Measurements from ENCODE around the gene CCDC40.

The CCDC40 gene

DNA sequence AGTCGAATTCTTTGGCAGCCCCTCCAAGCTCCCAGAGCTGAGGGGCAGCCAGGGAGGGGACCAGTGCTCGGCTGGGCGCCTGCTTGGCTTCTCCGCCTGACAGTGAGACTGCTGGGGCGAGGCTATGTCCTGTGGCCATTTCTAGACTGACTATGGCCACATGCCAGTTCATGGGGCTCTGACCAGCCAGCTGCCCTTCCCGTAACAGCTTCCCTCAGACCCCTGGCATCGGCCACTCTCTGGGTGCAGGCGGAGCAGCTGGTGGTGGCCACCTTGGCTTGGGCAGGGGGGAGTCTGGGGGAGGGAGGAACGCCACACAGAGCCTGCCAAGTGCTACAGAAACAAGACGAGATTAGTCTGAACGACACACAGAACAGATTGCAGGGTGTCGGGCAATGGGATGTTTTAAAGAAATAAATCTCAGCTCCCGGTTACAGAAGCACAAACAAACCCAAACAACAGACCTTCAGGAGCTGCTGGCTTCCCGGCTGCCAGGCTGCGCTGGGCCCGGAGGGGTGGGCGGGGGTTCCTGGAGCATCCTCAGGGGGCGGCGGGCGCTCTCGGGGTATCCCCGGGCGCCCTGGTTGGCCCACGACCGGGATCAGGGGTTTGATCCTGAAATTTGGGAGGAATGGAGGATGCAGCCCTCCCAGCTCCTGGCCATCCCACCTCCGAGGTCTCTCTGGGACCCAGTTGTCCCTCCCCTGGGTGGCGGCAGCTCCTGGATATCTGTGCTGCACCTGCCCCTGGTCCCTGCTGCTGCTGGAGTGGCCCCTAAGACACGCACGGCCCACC is 35.3 kb upstream of the CCDC40 start:
- no peak for DNase-seq

DNA sequence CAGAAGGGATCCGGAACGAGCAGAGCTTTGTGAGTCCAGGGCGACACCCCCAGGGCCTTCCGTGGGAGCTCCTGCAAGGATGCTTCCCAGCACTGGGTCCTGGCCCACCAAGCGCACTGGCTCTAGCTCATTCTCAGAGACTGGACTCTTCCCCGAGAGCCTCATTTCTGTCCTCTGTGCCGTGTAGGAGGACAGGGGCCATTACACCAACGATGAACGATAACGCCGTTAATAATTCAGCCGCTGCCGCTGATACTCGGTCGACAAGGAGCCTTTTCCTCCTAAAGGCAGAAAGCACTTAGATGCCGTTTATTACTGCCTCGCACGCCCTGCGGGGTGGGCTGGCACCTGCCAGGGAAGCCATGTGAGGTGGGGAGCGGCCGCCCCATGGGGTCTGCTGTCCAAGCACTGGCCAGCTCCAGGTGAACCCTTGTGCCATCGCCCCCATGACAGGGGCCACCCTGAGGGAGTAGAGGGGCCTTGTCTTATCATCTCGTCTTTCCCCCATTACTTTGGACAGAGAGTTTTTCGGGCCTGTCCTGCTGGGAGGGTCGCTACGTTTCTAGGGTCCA is 34.3 kb upstream of the CCDC40 start:
- DNase-seq, result no peak

DNA sequence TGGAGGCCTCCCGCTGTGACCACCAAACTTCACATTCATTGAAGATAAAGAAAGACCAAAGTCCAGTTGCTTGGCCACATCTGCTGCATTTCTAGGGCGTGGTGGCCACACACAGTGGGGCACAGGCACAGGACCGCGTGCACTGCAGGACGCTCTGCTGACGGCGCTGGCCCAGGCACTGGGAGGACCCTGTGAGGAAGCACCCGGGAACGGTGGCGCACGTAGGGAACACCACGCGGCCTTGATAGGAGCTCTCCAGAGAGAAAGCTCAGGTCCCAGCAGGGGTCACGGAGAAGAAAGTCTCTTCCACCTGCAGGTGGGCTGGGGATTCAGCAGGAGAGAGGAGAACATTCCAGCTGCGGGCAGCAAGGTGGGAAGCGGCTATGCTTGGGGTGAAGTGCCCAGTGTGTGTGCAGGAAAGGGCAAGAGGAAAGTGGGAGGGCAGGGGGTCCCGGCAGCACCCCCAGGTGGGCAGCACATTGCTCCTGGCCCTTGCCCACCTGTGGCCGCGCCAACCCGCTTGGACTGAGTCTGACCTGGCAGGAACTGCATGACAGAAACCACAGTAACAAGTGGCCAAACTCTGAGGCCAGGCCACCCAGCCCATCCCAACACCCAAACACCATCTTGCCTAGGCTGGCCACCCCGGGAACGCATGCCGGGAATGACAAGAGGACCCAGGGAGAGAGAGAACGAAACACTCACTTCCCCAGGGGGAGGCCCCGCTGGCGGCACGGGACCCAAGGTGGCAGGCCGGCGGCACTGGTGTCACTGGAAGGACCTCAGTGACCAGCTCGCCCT is 33.6 kb upstream of the CCDC40 start:
- DNase-seq, result no peak

DNA sequence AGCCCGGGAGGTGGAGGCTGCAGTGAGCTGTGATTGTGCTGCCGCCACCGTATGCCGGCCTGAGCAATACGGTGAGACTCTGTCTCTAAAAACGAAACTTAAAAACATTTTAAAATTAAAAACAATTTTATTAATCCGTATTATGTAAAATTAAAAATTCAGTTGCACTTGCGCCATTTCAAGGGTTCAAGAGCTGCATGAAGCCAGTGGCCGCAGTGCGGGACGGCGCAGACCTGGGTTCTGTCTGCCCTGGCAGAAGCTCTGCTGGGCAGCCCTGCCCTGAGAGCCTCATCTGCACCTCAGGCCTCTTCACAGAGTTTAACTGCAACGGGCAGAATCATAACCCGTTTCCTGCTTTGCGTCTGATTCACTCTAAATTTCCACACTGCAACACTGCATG is 32.5 kb upstream of the CCDC40 start:
- no peak for DNase-seq

DNA sequence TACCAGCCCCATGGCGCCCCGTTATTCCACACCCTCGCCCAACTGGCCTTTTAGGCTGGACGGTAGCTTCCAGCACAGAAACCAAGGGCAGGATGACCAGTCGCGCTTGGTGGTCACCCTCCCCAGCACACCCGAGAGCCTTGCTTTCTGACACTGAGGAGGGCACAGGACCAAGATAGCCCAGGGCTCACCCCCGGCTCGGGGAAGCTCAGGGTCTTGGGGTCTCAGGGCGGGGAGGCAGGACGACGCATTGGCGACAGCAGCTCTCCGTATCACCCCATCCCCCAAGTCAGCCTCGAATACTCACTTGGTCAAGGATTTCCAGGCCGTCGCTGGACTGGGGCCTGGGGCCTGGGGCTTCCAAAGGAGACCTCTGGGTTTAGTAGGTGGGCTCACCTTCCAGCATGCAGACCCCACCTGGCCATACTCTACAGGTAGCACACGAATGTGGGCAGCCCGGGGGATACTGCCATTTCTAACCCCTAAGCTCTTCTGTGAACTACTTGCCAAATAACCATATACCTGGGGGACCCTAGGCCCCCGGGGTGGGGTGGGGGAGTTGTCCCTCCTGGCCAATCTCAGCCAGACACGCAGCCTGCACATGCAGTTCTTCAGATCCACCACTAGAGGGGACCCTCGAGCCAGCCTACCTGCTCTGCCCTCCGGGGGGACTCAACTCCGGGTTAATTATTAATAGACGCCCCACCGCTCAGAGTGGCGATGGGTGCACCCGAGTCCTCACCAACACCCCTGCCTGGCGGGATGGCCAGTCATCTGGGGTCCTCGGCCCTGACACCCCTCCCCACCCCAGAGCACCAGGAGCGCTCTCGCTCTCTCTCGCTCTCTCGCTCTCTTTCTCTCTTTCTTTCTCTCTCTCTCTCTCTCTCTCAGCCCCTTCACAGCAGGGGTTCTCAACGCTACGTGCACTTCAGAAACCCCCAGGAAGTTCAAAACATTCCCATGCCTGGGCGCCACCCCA is 30.8 kb upstream of the CCDC40 start:
- DNase-seq, result no peak

DNA sequence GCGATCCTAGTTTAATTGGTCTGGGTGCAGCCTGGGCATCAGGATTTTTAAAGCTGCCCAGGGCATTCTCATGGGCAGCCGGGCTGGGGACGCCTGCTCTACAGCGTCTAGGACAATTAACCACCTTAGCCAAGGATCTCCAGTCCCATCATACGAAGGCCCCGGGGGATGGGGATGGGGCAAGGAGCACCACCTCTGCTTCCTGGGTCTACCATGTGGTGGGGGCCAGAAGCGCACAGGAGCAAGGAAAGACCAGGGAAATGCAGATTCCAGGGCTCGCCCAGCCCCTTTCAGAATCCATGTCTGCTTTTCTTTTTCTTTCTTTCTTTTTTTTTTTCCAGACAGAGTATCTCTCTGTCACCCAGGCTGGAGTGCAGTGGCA is 30.1 kb upstream of the CCDC40 start:
- no peak for DNase-seq

DNA sequence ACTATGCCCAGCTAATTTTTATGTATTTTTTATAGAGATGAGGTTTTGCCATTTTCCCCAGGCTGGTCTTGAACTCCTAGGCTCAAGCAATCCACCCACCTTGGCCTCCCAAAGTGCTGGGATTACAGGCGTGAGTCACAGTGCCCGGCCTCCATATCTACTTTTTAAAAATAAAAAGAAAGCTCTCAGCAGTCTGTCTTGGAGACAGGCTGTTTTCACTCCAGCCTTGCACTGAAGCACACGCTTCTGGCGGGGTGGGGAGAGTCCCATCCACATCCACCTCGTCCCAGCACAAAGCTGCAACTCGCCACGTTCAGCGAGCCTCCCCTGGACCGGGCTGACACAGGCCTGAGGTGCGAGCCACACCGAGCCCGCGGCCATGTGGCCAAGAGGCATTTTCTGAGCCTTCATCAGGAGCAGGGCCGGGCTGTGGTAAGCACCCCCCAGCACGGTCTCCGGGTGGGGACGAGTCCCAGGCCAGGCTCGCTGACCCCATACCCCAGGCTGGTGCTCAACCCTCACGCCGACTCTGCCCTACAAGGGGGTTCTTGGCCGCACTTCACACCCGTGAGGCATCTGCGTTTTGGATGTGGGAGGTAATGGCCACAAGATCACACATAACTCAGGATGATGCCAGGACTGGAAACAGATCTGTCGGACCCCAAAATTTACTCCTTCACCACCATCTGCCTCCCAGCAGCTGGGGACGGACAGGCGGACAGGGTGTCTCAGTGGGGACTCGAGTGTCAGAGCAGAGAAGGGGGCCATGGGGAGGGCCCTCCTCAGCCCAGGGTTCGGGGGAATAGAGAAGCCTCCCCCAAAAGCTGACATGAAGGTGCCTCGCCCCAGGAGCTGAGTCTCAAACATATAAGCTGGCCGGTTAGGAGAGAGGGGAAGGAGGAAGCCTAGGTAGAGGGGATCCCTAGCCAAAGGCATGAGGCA is 29.4 kb upstream of the CCDC40 start:
- DNase-seq, result no peak

DNA sequence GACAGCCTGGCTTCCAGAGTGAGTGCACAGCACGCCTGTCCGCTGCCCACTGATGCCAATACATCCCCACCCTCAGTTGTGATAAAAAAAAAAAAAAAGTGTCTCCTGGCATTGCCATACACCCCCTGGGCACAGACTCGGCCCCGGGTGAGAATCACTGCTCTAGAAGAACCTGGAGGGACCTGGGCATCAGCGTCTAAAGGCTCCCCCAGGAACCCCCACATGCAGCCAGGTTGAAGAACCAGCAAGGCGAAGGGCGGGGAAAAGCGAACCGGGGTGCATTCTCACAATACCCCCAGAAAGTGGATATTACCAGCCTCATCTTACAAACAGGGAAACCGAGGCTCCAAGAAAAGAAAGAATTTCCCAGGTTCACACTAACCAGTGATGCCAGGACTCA is 28.5 kb upstream of the CCDC40 start:
- DNase-seq, result no peak

DNA sequence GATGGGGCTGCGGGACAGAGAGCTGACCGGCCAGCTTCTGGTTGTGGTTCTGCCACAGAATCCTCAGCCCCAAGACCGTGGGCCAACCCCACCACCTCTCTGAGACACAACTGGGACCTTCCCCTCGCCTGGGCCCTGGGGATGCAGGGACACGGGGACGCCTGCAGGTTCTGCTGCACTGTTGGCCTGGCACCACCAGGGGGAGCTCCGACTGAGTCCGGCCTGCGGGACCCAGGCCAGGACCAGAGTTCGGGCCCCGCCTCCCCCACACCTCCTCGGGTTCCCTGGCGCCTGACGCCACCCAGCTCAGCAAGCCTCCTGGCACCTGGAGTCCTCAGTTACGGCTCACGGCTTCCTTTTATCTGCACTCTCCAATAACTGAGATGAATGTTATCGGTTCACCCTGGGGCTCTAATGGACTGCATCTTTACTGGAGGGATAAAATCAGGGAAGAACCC is 28.0 kb upstream of the CCDC40 start:
- DNase-seq, result peak; percentile 84

DNA sequence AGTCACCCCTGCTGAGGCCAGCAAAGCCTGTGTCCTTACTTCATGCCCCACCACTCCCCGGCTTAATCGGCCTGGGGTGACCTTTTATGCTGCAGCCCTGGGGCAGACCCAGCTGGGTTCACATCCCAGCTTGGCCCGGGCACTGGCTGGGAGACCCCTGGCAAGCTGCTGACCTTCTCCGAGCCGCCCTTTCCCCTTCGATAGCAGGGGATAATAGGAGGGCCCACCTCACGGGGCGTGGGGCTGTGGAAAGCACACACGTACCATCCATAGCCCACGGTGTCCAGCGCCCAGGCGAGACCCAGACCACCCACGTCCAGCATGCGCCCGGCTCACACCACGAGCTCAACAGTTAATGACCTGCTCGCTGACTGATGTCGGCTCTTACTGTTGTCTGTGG is 27.6 kb upstream of the CCDC40 start:
- DNase-seq, result no peak

DNA sequence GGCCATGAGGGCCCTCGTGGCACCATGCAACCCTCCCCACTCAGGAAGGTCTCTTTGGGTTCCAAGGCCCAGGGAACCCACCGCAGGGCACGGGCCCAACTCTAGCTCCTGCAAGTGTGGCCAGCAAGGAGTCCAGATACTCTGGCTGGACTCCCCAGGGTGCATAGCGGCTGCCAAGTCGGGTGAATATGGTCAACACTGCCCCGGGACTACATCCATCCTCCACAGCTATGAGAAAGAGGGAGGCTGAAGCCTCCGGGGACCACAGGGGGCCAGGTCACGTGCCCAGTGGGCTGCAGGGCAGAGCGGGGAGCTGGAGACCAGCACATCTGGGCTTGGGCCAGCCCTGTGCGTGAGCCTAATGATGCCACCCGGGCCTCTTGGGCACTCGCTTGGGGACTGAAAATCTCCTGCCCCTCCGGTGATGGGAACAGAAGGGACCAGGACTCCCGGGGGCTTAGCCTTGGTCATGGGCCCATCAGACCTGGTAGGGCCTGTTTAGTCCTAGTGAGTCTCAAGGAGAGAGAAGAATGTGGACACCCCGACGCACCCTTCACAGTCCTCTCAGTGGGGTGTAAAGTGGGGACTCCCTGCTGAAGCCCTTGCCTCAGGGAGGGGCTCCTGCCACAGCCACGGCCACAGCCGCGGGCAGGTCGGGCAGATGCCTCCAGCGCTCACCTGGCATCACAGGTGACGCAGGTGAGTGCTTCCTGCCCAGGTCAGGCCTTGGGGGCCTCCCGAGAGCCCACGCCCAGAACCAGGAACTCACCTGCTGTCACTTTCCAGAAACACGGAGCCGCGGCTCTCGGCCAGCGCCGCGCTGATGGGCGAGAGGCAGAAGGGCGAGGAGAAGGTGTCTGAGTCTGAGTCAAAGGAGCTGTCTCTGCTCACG is 26.8 kb upstream of the CCDC40 start:
- DNase-seq, result no peak

DNA sequence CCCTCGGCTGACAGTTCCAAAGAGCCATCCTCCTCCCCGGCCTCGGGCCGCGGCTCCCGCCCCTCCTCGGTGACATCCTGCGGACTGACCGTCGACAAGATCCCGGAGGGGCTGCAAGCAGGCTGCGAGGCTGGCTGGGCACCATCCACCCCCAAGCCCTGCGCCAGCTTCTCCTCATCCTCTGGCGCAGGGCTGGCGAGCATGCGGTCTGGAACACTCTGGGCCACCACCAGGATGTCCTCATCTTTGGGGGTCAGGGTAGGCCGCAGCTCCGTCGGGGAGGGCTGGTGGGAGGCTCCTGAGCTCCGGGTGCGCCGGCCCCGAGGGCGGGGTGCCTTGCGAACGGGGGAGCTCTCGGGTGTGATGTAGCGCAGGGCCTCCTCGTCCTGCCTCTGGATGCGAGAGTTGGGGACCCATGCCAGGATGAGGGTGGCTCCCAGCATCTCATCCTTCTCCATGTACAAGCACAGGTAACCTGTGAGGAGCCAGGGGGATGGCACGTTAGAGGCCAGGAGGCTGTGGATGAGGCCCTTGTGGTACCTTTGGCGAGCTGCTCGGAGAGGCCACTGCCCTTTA is 26.1 kb upstream of the CCDC40 start:
- DNase-seq, result no peak

DNA sequence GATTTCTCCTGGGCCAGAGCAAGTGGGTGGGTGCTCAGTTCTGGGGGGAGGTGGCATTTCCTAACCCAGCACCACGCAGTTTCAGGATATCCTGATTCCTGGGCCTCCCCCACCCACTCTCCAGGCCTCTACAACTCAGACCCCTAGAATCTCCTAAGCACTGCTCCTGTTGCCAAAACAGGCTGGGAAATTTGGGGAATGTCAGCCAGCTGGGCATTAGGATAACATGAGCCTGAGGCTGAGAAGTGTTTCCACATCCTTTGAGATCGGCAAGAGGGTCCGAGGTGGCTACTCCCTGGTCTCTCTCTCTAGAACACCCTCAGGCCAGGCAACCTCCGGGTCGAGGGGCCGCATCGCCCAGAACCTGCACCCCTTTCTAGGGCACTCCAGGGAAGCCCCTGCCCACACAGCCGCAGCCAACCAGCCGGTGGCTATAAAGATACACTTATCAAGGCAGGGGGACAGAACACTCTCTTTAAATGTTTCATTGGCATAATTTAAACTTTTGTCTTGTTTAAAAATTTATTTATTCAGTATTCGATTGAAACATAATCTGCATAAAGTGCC is 24.4 kb upstream of the CCDC40 start:
- DNase-seq, result no peak

DNA sequence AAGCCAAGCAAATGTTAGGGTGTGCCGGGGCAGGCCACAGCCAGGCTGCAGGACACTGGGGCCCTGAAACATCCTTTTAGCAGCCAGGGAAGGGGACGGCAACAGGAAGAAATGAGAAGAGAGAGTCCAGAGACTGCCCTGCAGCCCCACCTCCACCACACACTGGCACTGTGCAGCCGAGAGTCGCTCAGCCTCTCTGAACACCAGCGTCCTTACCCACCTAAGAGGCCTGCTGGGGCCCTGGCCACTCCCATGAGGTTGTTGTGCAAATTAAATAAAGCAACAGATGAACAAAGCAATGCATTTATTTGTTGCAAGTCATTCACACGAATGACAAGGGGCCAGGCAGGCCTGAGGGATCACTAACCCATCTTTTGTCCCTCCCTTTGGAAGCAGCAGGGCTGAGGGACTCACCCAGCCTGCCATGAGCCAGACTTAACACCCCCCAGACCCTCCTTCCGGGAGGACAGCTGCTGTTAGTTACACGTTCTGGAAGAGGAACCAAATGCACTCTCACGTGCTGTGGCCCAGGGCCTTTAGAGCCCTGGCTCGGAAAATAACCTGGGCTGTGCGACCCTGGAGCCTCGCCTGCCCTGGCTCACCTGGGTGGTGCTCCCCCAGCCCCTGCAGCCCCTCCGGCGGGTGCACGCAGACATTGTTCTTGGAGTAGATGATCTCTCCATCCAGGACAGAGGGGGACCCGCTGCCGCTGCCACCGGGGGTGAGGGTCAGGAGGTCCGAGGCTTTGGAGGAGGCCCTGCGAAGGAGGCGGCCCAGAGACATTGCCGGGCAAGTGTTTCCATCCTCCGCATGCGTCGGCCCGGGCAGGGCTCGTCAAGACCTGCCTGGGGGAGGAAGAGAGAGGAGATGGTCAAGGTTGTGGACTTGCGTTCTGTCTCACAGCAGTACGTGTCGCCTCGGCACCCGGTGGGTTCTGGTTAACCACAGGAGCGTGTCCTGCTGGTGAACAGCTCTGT is 23.4 kb upstream of the CCDC40 start:
- DNase-seq, result no peak

DNA sequence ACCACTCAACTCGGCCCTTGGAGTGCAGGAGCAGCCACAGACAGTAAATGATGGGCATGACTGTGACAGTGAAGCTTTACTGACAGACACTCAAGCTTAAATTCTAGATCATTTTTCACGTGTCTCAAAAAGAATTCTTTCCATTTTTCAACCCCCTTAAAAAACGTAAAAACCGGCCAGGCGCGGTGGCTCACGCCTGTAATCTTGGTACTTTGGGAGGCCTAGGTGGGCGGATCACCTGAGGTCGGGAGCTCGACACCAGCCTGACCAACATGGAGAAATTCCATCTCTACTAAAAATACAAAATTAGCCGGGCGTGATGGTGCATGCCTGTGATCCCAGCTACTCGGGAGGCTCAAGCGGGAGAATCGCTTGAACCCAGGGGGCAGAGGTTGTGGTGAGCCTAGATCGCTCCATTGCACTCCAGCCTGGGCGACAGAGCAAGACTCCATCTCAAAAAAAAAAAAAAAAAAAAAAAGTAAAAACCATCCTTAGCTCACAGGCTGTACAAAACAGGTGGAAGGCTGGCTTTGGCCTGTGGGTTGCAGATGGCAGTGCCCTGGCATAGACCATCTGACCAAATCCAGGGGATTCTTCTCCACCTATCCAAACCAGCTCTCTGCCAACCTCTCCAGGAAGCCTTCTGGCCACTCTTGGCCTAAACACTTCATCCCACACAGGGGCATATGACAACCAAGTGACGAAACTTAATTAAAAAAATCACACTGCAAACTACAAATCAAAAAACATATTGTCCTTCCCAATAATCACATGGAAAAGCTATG is 19.0 kb upstream of the CCDC40 start:
- no peak for DNase-seq

DNA sequence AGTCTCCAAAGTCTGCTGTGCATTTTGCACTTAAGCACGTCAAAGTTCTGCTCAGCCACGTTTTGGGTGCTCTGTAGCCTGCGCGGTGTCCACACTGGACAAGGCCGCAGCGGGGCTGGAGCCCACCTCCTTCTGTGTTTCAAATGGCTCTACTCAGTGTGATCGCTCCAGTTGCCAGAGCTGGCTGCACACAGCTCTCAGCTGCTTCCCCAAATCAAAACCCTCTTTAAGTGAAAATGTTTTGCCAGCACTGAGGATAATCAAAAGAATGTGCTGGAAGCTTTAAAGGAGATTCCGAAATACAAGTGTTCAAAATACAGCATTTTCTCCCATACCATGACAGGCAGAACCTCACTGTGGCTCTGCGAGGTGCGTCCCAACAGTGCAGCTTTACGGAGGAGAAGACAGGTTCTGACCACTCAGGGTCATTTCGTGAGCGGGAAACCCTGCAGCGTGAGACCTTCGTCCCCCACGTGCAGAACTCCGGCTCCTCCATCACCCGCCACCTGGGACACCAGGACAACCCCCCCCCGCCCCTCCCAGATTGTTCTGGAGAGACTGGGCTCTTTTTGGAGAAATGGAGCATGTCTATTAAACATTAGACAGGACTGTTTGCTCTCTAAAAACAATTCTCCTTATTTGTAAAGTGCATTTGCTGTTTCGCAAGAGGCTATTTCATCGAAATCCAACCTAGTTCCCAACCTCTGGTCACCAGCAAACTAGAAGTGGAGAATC is 17.4 kb upstream of the CCDC40 start:
- no peak for DNase-seq

DNA sequence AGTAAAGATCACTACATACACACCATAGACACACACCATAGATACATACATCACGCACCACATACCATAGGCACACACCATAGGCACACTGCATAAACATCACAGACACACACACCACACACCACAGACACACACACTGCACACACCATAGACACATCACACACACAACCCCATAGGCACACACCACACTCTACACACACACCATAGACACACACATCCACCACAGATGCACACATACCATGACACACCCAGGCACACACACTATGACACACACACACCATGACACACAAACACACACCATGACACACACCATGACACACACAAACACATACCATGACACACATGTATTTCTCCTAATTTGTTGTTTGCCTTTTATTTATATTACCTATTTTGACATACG is 14.8 kb upstream of the CCDC40 start:
- DNase-seq, result no peak
